H9 (cell line): ENCODE measurements around the gene MTA3. TPM values are rescaled to one million over a fixed set of nuclear protein-coding genes. Genes with fewer than 3 reads are reported as not detected.

Experiments used
- DNase-seq: peaks from one replicate; pipeline ENCODE4 v3.0.0-alpha.2; 2017
- H2AFZ ChIP-seq: one replicate; pipeline ENCODE4 v1.6.1; 2013; ENCODE audit warnings: mild to moderate bottlenecking, low read length, control low read depth, moderate library complexity
- H2AK5ac ChIP-seq: 2 replicates; pipeline ENCODE4 v1.6.1; 2013; ENCODE audit warnings: low read length, control low read depth, mixed read lengths; ENCODE audit not compliant: insufficient read length
- H2BK120ac ChIP-seq: one replicate; pipeline ENCODE4 v1.6.1; 2013; ENCODE audit warnings: low read depth, mild to moderate bottlenecking, low read length, control low read depth, inconsistent platforms; ENCODE audit not compliant: poor library complexity, severe bottlenecking
- H2BK12ac ChIP-seq: 2 replicates; pipeline ENCODE4 v1.6.1; 2013; ENCODE audit warnings: low read length, control low read depth, mixed read lengths, low read depth; ENCODE audit not compliant: insufficient read length
- H2BK15ac ChIP-seq: 2 replicates; pipeline ENCODE4 v1.6.1; 2013; ENCODE audit warnings: low read depth, low read length, control low read depth
- H2BK20ac ChIP-seq: one replicate; pipeline ENCODE4 v1.6.1; 2013; ENCODE audit warnings: low read depth, mild to moderate bottlenecking, low read length, control low read depth, inconsistent platforms; ENCODE audit not compliant: poor library complexity, severe bottlenecking
- H2BK5ac ChIP-seq: 2 replicates; pipeline ENCODE4 v1.6.1; 2013; ENCODE audit warnings: low read length, control low read depth, mixed read lengths; ENCODE audit not compliant: insufficient read length
- H3K14ac ChIP-seq: 2 replicates; pipeline ENCODE4 v1.6.1; 2013; ENCODE audit warnings: low read length, control low read depth; ENCODE audit not compliant: insufficient read depth
- H3K18ac ChIP-seq: 2 replicates; pipeline ENCODE4 v1.6.1; 2013; ENCODE audit warnings: low read depth, mild to moderate bottlenecking, mixed read lengths, low read length, control low read depth; ENCODE audit not compliant: insufficient read length
- H3K23ac ChIP-seq: 2 replicates; pipeline ENCODE4 v1.6.1; 2013; ENCODE audit warnings: low read length, control low read depth, mixed read lengths, low read depth; ENCODE audit not compliant: insufficient read length
- H3K23me2 ChIP-seq: 2 replicates; pipeline ENCODE4 v1.6.1; 2013; ENCODE audit warnings: low read depth, mild to moderate bottlenecking, mixed read lengths, low read length, control low read depth; ENCODE audit not compliant: insufficient read length, poor library complexity, severe bottlenecking
- H3K27ac ChIP-seq: 2 replicates; pipeline ENCODE4 v1.5.1; 2013; ENCODE audit warnings: low read length, control low read depth, mixed read lengths, low read depth; ENCODE audit not compliant: insufficient read length
- H3K27me3 ChIP-seq: 2 replicates; pipeline ENCODE4 v1.6.1; 2013; ENCODE audit warnings: low read length, control low read depth, inconsistent platforms; ENCODE audit not compliant: insufficient read depth
- H3K4ac ChIP-seq: 2 replicates; pipeline ENCODE4 v1.6.1; 2013; ENCODE audit warnings: low read depth, mild to moderate bottlenecking, control low read depth, inconsistent platforms, low read length, moderate library complexity
- H3K4me1 ChIP-seq: 2 replicates; pipeline ENCODE4 v1.6.1; 2013; ENCODE audit warnings: low read length, control low read depth, inconsistent platforms; ENCODE audit not compliant: insufficient read depth
- H3K4me2 ChIP-seq: 2 replicates; pipeline ENCODE4 v1.6.1; 2013; ENCODE audit warnings: low read length, control low read depth, mixed read lengths; ENCODE audit not compliant: insufficient read length, insufficient read depth
- H3K56ac ChIP-seq: 2 replicates; pipeline ENCODE4 v1.6.1; 2013; ENCODE audit warnings: low read depth, mild to moderate bottlenecking, mixed read lengths, low read length, control low read depth; ENCODE audit not compliant: insufficient read length
- H3K79me1 ChIP-seq: 2 replicates; pipeline ENCODE4 v1.6.1; 2013; ENCODE audit warnings: low read depth, mild to moderate bottlenecking, moderate library complexity, low read length, control low read depth, inconsistent platforms; ENCODE audit not compliant: insufficient read depth, poor library complexity, severe bottlenecking
- H3K79me2 ChIP-seq: 2 replicates; pipeline ENCODE4 v1.6.1; 2013; ENCODE audit warnings: low read length, control low read depth, inconsistent platforms; ENCODE audit not compliant: insufficient read depth
- H3K9ac ChIP-seq: 2 replicates; pipeline ENCODE4 v1.6.1; 2013; ENCODE audit warnings: low read length, control low read depth, mixed read lengths; ENCODE audit not compliant: insufficient read length; ENCODE audit errors: extremely low read depth
- H3K9me3 ChIP-seq: one replicate; pipeline ENCODE4 v1.6.1; 2013; ENCODE audit warnings: low read depth, low read length, inconsistent platforms; ENCODE audit not compliant: control insufficient read depth
- H3T11ph ChIP-seq: one replicate; pipeline ENCODE4 v1.6.1; 2013; ENCODE audit warnings: mild to moderate bottlenecking, low read length, control low read depth, inconsistent platforms
- H4K20me1 ChIP-seq: one replicate; pipeline ENCODE4 v1.6.1; 2013; ENCODE audit not compliant: control insufficient read depth, insufficient read length, insufficient read depth
- H4K5ac ChIP-seq: 2 replicates; pipeline ENCODE4 v1.6.1; 2013; ENCODE audit warnings: low read depth, mild to moderate bottlenecking, mixed read lengths, low read length, control low read depth; ENCODE audit not compliant: insufficient read length
- H4K8ac ChIP-seq: replicated peaks from 2 replicates; pipeline ENCODE4 v1.6.1; 2013; ENCODE audit warnings: low read length, control low read depth, mixed read lengths, low read depth; ENCODE audit not compliant: insufficient read length
- H4K91ac ChIP-seq: 2 replicates; pipeline ENCODE4 v1.6.1; 2013; ENCODE audit warnings: low read depth, mild to moderate bottlenecking, moderate library complexity, mixed read lengths, low read length, control low read depth; ENCODE audit not compliant: insufficient read length
- H3K27ac Mint-ChIP-seq, 3 experiments: 2 replicates in 2 of 3; 3 replicates in 1 of 3; pipeline ENCODE4 v1.8.0; 2020 to 2021; ENCODE audit warnings: mixed read lengths in 3 of 3, mild to moderate bottlenecking in 1 of 3, moderate library complexity in 1 of 3
- H3K27me3 Mint-ChIP-seq: 2 replicates; pipeline ENCODE4 v1.8.0; 2021; ENCODE audit warnings: low read depth, mild to moderate bottlenecking, moderate library complexity, mixed read lengths
- H3K36me3 Mint-ChIP-seq, 3 experiments: 2 replicates in 2 of 3; 3 replicates in 1 of 3; pipeline ENCODE4 v1.8.0; 2020 to 2021; ENCODE audit warnings: low read depth in 3 of 3, mixed read lengths in 3 of 3; ENCODE audit not compliant: insufficient read depth in 1 of 3
- H3K4me1 Mint-ChIP-seq, 2 experiments: 2 replicates each; pipeline ENCODE4 v1.8.0; 2020; ENCODE audit warnings: mixed read lengths in 2 of 2
- H3K4me3 Mint-ChIP-seq, 2 experiments: 2 replicates in 1 of 2; 3 replicates in 1 of 2; pipeline ENCODE4 v1.8.0; 2020 to 2021; ENCODE audit warnings: mild to moderate bottlenecking in 2 of 2, mixed read lengths in 2 of 2, moderate library complexity in 1 of 2
- H3K9me3 Mint-ChIP-seq, 2 experiments: 2 replicates in 1 of 2; 3 replicates in 1 of 2; pipeline ENCODE4 v1.8.0; 2020; ENCODE audit warnings: mild to moderate bottlenecking in 2 of 2, mixed read lengths in 2 of 2, moderate library complexity in 1 of 2
- WGBS: extraction: QIAGEN DNeasy Blood & Tissue Kit; methylation state at CpG from one replicate; pipeline ENCODE4 v1.1.7; 2013; ENCODE audit warnings: missing lambda C conversion rate, low lambda C conversion rate, mixed read lengths; ENCODE audit not compliant: insufficient read length; ENCODE audit errors: extremely low coverage; 5-methylcytosine and 5-hydroxymethylcytosine counted together
- total RNA-seq: library from RNA; stranded (reverse); gene quantifications from 2 replicates; pipeline ENCODE4 v1.2.1, GENCODE V29; 2021
- TF ChIP-seq, protein P1 (sequence below): fragments of 200-600 bp; sonication (generic); conservative IDR thresholded peaks from 3 replicates; pipeline ENCODE4 v1.8.0; 2021; ENCODE audit warnings: antibody characterized with exemption, mild to moderate bottlenecking

MTA3 gene
- total RNA-seq, 1 experiment from 2014 or later, result 253 TPM

DNA sequence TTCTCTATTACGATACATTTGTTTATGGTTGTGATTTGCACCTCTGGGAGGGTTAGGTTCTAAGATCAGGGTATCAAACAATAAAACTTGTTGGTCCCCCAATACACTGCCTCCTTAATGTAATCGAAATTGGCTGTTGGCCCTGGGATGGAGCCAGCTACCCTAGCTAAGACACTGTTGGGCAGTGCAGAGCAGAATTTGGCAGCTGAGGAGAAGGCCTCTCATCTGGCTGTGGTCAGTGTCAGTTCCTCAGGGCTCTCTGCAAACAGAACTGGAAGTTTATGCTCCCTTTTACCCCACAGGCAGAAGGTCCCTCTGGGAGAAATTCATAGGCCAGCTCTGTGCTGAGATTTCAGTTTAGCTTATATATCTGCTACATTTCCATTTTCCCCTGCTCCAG lies 232.5 kb downstream of the MTA3 start:
- TF ChIP-seq, protein P1, sequence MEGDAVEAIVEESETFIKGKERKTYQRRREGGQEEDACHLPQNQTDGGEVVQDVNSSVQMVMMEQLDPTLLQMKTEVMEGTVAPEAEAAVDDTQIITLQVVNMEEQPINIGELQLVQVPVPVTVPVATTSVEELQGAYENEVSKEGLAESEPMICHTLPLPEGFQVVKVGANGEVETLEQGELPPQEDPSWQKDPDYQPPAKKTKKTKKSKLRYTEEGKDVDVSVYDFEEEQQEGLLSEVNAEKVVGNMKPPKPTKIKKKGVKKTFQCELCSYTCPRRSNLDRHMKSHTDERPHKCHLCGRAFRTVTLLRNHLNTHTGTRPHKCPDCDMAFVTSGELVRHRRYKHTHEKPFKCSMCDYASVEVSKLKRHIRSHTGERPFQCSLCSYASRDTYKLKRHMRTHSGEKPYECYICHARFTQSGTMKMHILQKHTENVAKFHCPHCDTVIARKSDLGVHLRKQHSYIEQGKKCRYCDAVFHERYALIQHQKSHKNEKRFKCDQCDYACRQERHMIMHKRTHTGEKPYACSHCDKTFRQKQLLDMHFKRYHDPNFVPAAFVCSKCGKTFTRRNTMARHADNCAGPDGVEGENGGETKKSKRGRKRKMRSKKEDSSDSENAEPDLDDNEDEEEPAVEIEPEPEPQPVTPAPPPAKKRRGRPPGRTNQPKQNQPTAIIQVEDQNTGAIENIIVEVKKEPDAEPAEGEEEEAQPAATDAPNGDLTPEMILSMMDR, result no peak
- Histone ChIP-seq H2BK5ac (no peak overlapping the region), H3K4ac (no peak overlapping the region), H3K14ac (no peak overlapping the region), H3K79me1 (no peaks in the 10 kb centered on the region), H2BK120ac (no peak overlapping the region), H2AFZ (no peak overlapping the region), H3K9me3 (no peaks in the 10 kb centered on the region), H3K27ac (no peak overlapping the region), H3K56ac (no peak overlapping the region), H2BK20ac (no peak overlapping the region), H4K20me1 (no peaks in the 10 kb centered on the region), H3K79me2 (no peaks in the 10 kb centered on the region), H2BK12ac (no peak overlapping the region), H3K4me2 (no peak overlapping the region), H2BK15ac (no peak overlapping the region), H3K9ac (no peak overlapping the region), H4K8ac (no peak overlapping the region), H3K27me3 (no peaks in the 10 kb centered on the region), H3T11ph (no peak overlapping the region), H3K23ac (no peak overlapping the region), H2AK5ac (no peak overlapping the region), H3K18ac (no peak overlapping the region), H3K4me1 (no peaks in the 10 kb centered on the region), H3K23me2 (no peaks in the 10 kb centered on the region), H4K5ac (no peak overlapping the region), H4K91ac (no peak overlapping the region)
- H3K27ac Mint-ChIP-seq, result no peak overlapping the region
- no CpG with 5 or more reads among the region's 2 CpGs for WGBS
- H3K27me3 Mint-ChIP-seq, result peaks cover 2% of the 10 kb centered on the region
- H3K4me1 Mint-ChIP-seq, result peaks cover 5 to 7% of the 10 kb centered on the region in 2 experiments
- DNase-seq, result no peak
- no peak overlapping the region for H3K4me3 Mint-ChIP-seq
- peaks cover 0 to 4% (median 0%) of the 10 kb centered on the region in 3 experiments; a peak in 3 of 7 replicates for H3K36me3 Mint-ChIP-seq
- H3K9me3 Mint-ChIP-seq, result peaks cover 0 to 4% of the 10 kb centered on the region in 2 experiments; a peak in 1 of 5 replicates
